Liver (tissue), 9 donors: ENCODE data around the gene SDR9C7. TPM values are rescaled to one million over a fixed set of nuclear protein-coding genes. Genes with fewer than 3 reads are reported as not detected.
A peak's percentile ranks its signal among the peaks of the same experiment; 100 is the strongest.

ENCODE experiments used
- DNase-seq: peaks from one replicate; pipeline ENCODE4 v3.0.0-alpha.2; 2017; ENCODE audit warnings: low spot score
- H3K27ac ChIP-seq, 2 donors: one replicate each; pipeline ENCODE4 v1.7.0; 2013; ENCODE audit warnings: inconsistent platforms in 2 of 2, low read length in 2 of 2, control low read depth in 1 of 2, low read depth in 1 of 2, mild to moderate bottlenecking in 1 of 2
- H3K27me3 ChIP-seq, 4 donors: one replicate each; pipeline versions ENCODE4 v1.6.1 to v1.7.0; 2013; ENCODE audit warnings: low read length in 3 of 4, inconsistent platforms in 1 of 4, mild to moderate bottlenecking in 1 of 4, moderate library complexity in 1 of 4; ENCODE audit not compliant: control insufficient read depth in 4 of 4, insufficient read depth in 4 of 4
- H3K36me3 ChIP-seq, 4 donors: one replicate each; pipeline versions ENCODE4 v1.6.1 to v1.7.0; 2013; ENCODE audit warnings: low read length in 3 of 4, mild to moderate bottlenecking in 3 of 4, low read depth in 1 of 4, moderate library complexity in 1 of 4; ENCODE audit not compliant: control insufficient read depth in 4 of 4, insufficient read depth in 3 of 4
- H3K4me1 ChIP-seq, 4 donors: one replicate each; pipeline versions ENCODE4 v1.6.1 to v1.7.0; 2013; ENCODE audit warnings: low read length in 3 of 4, mild to moderate bottlenecking in 3 of 4, moderate library complexity in 1 of 4; ENCODE audit not compliant: control insufficient read depth in 4 of 4, insufficient read depth in 4 of 4
- H3K4me3 ChIP-seq, 3 donors: one replicate each; pipeline versions ENCODE4 v1.6.1 to v1.7.0; 2013; ENCODE audit warnings: low read length in 3 of 3, control low read depth in 1 of 3, low read depth in 1 of 3, mild to moderate bottlenecking in 1 of 3
- H3K9ac ChIP-seq, 2 donors: one replicate each; pipeline ENCODE4 v1.7.0; 2013; ENCODE audit warnings: low read length in 2 of 2, mild to moderate bottlenecking in 2 of 2, moderate library complexity in 2 of 2, control low read depth in 1 of 2, low read depth in 1 of 2
- H3K9me3 ChIP-seq, 4 donors: one replicate each; pipeline versions ENCODE4 v1.6.1 to v1.7.0; 2013; ENCODE audit warnings: low read length in 3 of 4; ENCODE audit not compliant: control insufficient read depth in 4 of 4
- ATF3 ChIP-seq: IDR thresholded peaks from 2 replicates; pipeline ENCODE4 v1.6.1; 2016; ENCODE audit warnings: antibody characterized with exemption
- CTCF ChIP-seq: fragments of 150-350 bp; IDR thresholded peaks from 2 replicates; pipeline ENCODE4 v1.5.1; 2017; ENCODE audit warnings: improper control_type of control experiment, low read depth, low read length; ENCODE audit not compliant: missing input control
- EGR1 ChIP-seq, 2 donors: IDR thresholded peaks; 2 replicates each; pipeline ENCODE4 v1.6.1; 2016 to 2018; ENCODE audit warnings: antibody characterized with exemption in 2 of 2, low read depth in 2 of 2
- FOXA1 ChIP-seq: IDR thresholded peaks from 2 replicates; pipeline ENCODE4 v1.6.1; 2016; ENCODE audit warnings: antibody characterized with exemption
- FOXA2 ChIP-seq: IDR thresholded peaks from 2 replicates; pipeline ENCODE4 v1.6.1; 2016; ENCODE audit warnings: antibody characterized with exemption
- GABPA ChIP-seq, 2 donors: IDR thresholded peaks in 1 of 2; conservative IDR thresholded peaks in 1 of 2; 2 replicates each; pipeline ENCODE4 v1.6.1; 2016; ENCODE audit warnings: antibody characterized with exemption in 2 of 2, mild to moderate bottlenecking in 1 of 2, moderate library complexity in 1 of 2
- HNF4A ChIP-seq, 2 donors: conservative IDR thresholded peaks; 2 replicates each; pipeline ENCODE4 v1.6.1; 2016; ENCODE audit warnings: antibody characterized with exemption in 2 of 2, mild to moderate bottlenecking in 2 of 2
- HNF4G ChIP-seq: IDR thresholded peaks from 2 replicates; pipeline ENCODE4 v1.6.1; 2016; ENCODE audit warnings: antibody characterized with exemption
- JUND ChIP-seq, 2 donors: IDR thresholded peaks; 2 replicates each; pipeline ENCODE4 v1.6.1; 2016; ENCODE audit warnings: antibody characterized with exemption in 2 of 2
- MAX ChIP-seq: IDR thresholded peaks from 2 replicates; pipeline ENCODE4 v1.6.1; 2016; ENCODE audit warnings: antibody characterized with exemption
- NR2F2 ChIP-seq: IDR thresholded peaks from 2 replicates; pipeline ENCODE4 v1.6.1; 2016; ENCODE audit warnings: antibody characterized with exemption
- RAD21 ChIP-seq, 2 donors: IDR thresholded peaks; 2 replicates each; pipeline ENCODE4 v1.6.1; 2016; ENCODE audit warnings: antibody characterized with exemption in 2 of 2, mild to moderate bottlenecking in 2 of 2
- REST ChIP-seq: IDR thresholded peaks from 2 replicates; pipeline ENCODE4 v1.6.1; 2016; ENCODE audit warnings: antibody characterized with exemption, mild to moderate bottlenecking
- RXRA ChIP-seq, 2 donors: IDR thresholded peaks; 2 replicates each; pipeline ENCODE4 v1.6.1; 2017 to 2018; ENCODE audit warnings: antibody characterized with exemption in 2 of 2, mild to moderate bottlenecking in 1 of 2
- SP1 ChIP-seq: IDR thresholded peaks from 2 replicates; pipeline ENCODE4 v1.6.1; 2018; ENCODE audit warnings: antibody characterized with exemption, mild to moderate bottlenecking
- TAF1 ChIP-seq: conservative IDR thresholded peaks from 2 replicates; pipeline ENCODE4 v1.6.1; 2016; ENCODE audit warnings: antibody characterized with exemption, mild to moderate bottlenecking
- YY1 ChIP-seq: IDR thresholded peaks from 2 replicates; pipeline ENCODE4 v1.6.1; 2016; ENCODE audit warnings: antibody characterized with exemption, mild to moderate bottlenecking
- ZBTB33 ChIP-seq: IDR thresholded peaks from 2 replicates; pipeline ENCODE4 v1.6.1; 2016; ENCODE audit warnings: antibody characterized with exemption
- WGBS: extraction: QIAGEN DNeasy Blood & Tissue Kit; methylation state at CpG from one replicate; pipeline ENCODE4 v1.1.7; 2013; 5-methylcytosine and 5-hydroxymethylcytosine counted together
- polyA plus RNA-seq, 2 donors: library from polyadenylated mRNA; stranded (reverse) in 1 of 2; unstranded in 1 of 2; fragments of 200-250 nt in 1 of 2; fragments of >200 nt in 1 of 2; fragmentation: Nextera tagmentation in 1 of 2; extraction: Ambion mirVana in 1 of 2; gene quantifications; one replicate each; pipeline versions ENCODE4 v1.2.1 to v1.2.3, GENCODE V29; 2013 to 2015
- total RNA-seq, 2 donors: library from RNA; depleted of rRNA; stranded (reverse); fragments of >200 nt; gene quantifications; one replicate each; pipeline ENCODE4 v1.2.3, GENCODE V29; 2014
- donor health status: healthy.
- donor health status: healthy.
- donor health status: healthy.
- donor health status: healthy.
- donor health status: healthy.

SDR9C7 gene
- total and polyA plus RNA-seq, 4 donors, result not detected

GRCh38 chr12:56954057-56954957 is 20.1 kb upstream of the SDR9C7 start:
- peak overlapping the region; percentile 71 to 80 for H3K27ac ChIP-seq

More at GRCh38 chr12:56954057-56954957, 20.1 kb upstream of the SDR9C7 start:
- TF ChIP-seq ZBTB33 (no peak), NR2F2 (no peak), HNF4A (conservative IDR thresholded peaks at IDR 0.05) (no peak), SP1 (no peak), RXRA (IDR thresholded peaks at IDR 0.05) (no peak), HNF4G (no peak), ATF3 (no peak), MAX (no peak), REST (no peak), CTCF (no peak), RAD21 (IDR thresholded peaks at IDR 0.05) (no peak), GABPA (IDR thresholded peaks at IDR 0.05 in 1 of 2, conservative IDR thresholded peaks at IDR 0.05 in 1 of 2) (no peak), FOXA1 (no peak), FOXA2 (no peak), EGR1 (IDR thresholded peaks at IDR 0.05; ENCODE audit: low read depth in 2 of 2) (no peak), TAF1 (no peak), YY1 (no peak), JUND (IDR thresholded peaks at IDR 0.05) (no peak)
- H3K36me3 ChIP-seq, result peaks cover 17 to 54% (median 33%) of the 10 kb centered on the region in 4 donors
- peaks cover 11 to 45% (median 26%) of the 10 kb centered on the region in 4 donors for H3K4me1 ChIP-seq
- peak; percentile 26 for DNase-seq
- WGBS, result 79% methylated on average over 6 of the region's 6 CpGs
- no peaks in the 10 kb centered on the region for H3K9me3 ChIP-seq
- peak overlapping the region; percentile 0 to 22 for H3K9ac ChIP-seq
- H3K4me3 ChIP-seq, result peak overlapping the region; percentile 50 to 93 (median 74)
- H3K27me3 ChIP-seq, result no peaks in the 10 kb centered on the region
